ENCODE data around the gene CENPP.

Gene CENPP

DNA sequence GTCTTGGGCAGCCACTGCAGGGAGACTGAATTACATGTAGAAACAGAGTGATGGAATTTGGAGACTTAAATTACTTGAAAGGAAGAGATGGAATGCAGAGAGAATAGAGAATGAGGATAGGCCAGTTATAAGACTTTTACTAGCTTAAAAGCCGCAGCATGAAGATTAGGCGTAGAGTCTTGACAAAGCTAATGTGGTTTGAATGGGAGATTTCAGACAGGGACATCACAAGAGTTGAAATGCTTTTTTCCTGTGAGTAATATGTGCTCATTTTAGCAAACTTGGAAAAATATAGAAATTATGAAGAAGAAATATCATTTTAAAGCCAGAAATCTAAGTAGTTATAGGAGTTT, 7.5 kb downstream of the CENPP start:
- H3K4me3 ChIP-seq (ENCODE audit: low read depth, low read length): no peak overlapping the region
- TF ChIP-seq MYC (IDR thresholded peaks at IDR 0.05; ENCODE audit: low read depth, low read length) (no peak), POLR2A (IDR thresholded peaks at IDR 0.05; ENCODE audit: extremely low read depth, insufficient read length) (no peak)
- TF ChIP-seq, protein P1, sequence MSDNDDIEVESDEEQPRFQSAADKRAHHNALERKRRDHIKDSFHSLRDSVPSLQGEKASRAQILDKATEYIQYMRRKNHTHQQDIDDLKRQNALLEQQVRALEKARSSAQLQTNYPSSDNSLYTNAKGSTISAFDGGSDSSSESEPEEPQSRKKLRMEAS (IDR thresholded peaks at IDR 0.05; ENCODE audit: low read depth, low read length): no peak
- TF ChIP-seq, protein P2, sequence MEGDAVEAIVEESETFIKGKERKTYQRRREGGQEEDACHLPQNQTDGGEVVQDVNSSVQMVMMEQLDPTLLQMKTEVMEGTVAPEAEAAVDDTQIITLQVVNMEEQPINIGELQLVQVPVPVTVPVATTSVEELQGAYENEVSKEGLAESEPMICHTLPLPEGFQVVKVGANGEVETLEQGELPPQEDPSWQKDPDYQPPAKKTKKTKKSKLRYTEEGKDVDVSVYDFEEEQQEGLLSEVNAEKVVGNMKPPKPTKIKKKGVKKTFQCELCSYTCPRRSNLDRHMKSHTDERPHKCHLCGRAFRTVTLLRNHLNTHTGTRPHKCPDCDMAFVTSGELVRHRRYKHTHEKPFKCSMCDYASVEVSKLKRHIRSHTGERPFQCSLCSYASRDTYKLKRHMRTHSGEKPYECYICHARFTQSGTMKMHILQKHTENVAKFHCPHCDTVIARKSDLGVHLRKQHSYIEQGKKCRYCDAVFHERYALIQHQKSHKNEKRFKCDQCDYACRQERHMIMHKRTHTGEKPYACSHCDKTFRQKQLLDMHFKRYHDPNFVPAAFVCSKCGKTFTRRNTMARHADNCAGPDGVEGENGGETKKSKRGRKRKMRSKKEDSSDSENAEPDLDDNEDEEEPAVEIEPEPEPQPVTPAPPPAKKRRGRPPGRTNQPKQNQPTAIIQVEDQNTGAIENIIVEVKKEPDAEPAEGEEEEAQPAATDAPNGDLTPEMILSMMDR (IDR thresholded peaks at IDR 0.05; ENCODE audit: low read depth, low read length): no peak

DNA sequence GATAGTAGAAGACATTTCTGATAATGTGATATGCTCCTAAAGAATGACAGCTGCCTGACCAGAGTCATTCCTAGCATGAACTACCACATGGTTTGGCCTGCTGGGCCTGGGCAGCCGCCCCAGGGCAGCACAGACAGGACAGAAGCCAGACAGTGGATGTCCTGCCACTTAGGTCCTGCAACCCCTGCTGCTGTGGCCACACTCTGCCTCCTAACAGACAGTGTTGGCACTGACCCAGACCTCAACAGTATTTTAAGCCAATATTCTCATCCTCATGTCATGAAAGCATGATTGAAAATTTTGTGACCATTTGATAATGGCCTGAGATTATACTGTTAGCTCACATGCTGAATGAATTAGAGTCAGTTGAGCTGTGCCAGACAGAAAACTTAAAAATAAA, 15.8 kb downstream of the CENPP start:
- no peak for DNase-seq (ENCODE audit: low read depth)
- no peak for TF ChIP-seq MYC (IDR thresholded peaks at IDR 0.05; ENCODE audit: low read depth, low read length)
- TF ChIP-seq POLR2A (IDR thresholded peaks at IDR 0.05; ENCODE audit: extremely low read depth, insufficient read length): no peak
- TF ChIP-seq, protein P2 (IDR thresholded peaks at IDR 0.05; ENCODE audit: low read depth, low read length): no peak
- TF ChIP-seq, protein P1 (IDR thresholded peaks at IDR 0.05; ENCODE audit: low read depth, low read length): no peak
- no peak overlapping the region for H3K4me3 ChIP-seq (ENCODE audit: low read depth, low read length)

More for the DNA sequence above, 7.5 kb downstream of the CENPP start:
- DNase-seq (ENCODE audit: low read depth): no peak

DNA sequence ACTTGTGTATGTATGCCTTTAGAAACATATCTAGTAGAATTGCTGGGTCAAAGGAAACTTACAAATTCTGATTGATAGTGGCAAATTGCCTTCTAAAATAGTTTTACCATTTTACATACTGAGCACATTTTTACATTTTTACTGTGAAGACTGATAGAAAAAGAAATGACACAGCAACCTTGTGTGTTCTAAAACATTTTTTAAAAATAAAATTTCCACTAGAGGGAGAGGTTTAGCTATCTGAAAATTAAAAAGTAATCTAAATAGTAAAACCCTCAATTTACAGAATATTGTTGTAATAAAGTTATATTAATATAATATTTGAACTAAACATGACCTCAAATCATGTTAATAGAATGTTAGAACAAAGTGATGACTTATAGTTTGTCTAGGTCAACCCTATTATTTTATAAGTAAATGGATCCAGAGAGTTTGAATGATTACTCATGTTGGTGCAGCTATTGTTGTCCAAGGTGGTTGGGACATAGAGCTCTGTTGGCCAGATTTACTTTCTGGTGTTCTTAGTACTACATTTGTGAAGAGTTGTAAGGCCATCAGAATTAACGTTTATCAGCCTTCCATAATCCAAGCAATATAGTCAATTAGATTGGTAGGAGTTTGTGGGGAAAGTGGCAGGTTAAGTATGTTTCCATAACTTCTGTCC, 17.2 kb downstream of the CENPP start:
- no peak for DNase-seq (ENCODE audit: low read depth)
- H3K4me3 ChIP-seq (ENCODE audit: low read depth, low read length): no peak overlapping the region
- TF ChIP-seq, protein P2 (IDR thresholded peaks at IDR 0.05; ENCODE audit: low read depth, low read length): no peak
- TF ChIP-seq, protein P1 (IDR thresholded peaks at IDR 0.05; ENCODE audit: low read depth, low read length): no peak
- TF ChIP-seq MYC (IDR thresholded peaks at IDR 0.05; ENCODE audit: low read depth, low read length): no peak
- no peak for TF ChIP-seq POLR2A (IDR thresholded peaks at IDR 0.05; ENCODE audit: extremely low read depth, insufficient read length)

DNA sequence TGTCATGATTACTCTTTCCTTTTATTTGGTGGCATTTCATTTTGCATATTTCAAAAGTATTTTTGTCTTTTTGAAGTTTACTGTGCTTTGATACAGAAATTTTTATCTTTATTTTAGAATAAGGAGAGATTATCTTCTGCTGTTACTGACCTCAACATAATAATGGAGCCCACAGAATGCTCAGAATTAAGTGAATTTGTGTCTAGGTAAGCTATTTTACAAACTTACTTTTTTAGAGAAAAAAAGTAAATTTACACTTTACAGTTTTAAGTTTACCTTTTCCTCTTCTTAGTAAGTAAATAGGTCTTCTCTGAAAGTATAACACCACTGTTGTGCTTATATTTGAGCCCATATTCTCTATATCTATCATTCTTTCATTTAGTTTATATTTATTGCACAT, 19.8 kb downstream of the CENPP start:
- DNase-seq (ENCODE audit: low read depth): no peak
- TF ChIP-seq, protein P2 (IDR thresholded peaks at IDR 0.05; ENCODE audit: low read depth, low read length): no peak
- TF ChIP-seq MYC (IDR thresholded peaks at IDR 0.05; ENCODE audit: low read depth, low read length) (no peak), POLR2A (IDR thresholded peaks at IDR 0.05; ENCODE audit: extremely low read depth, insufficient read length) (no peak)
- TF ChIP-seq, protein P1 (IDR thresholded peaks at IDR 0.05; ENCODE audit: low read depth, low read length): no peak
- H3K4me3 ChIP-seq (ENCODE audit: low read depth, low read length): no peak overlapping the region

DNA sequence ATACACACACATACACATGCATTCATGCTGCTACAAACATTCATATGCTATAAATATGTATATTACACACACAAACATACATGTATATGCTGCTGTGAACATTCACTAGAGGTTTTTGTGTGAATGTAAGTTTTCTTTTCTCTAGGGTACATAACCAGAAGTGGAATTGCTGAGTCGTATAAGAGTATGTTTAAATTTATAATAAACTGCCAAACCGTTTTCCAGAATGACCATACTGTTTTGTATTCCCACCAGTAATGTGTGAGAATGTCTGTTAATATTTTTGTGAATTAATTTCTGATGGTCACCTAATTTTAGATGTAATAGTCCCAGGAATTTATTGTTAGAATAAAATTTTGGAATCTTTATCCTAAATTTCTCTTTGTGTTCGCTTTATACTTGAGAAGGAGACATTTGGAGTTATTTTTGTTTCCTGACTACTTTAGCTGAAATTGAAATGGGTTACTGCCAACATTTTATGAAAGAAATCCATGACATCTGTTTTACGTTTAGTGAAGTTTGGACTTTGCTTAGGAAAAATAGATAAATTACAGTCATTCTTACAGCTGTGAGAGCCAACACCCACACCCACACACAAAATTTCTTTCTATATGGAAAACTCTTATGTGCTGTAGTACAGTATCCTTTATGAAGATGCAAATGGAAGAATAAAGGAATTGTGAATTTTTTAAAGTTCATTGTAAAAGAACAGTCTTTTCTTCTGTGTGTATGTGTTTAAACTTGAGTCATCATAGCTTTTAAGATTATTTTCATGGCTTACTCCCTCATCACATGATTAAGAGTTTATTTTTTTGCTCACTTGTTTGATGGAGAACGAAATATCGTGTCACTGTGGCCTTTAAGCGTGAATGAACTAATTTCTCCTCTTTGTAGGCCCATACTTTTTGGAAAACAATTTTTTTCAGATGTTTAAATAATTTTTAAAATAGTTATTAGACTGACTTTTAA, 24.3 kb downstream of the CENPP start:
- DNase-seq (ENCODE audit: low read depth): no peak
- no peak overlapping the region for H3K4me3 ChIP-seq (ENCODE audit: low read depth, low read length)
- TF ChIP-seq, protein P2 (IDR thresholded peaks at IDR 0.05; ENCODE audit: low read depth, low read length): no peak
- TF ChIP-seq, protein P1 (IDR thresholded peaks at IDR 0.05; ENCODE audit: low read depth, low read length): no peak
- TF ChIP-seq POLR2A (IDR thresholded peaks at IDR 0.05; ENCODE audit: extremely low read depth, insufficient read length): no peak
- TF ChIP-seq MYC (IDR thresholded peaks at IDR 0.05; ENCODE audit: low read depth, low read length): no peak

Data from NB4 (cell line).